NCI-H2196 (cell line): ENCODE results near the gene GPATCH3.
"Not testable (repeated sequence)": the region's sequence is repeated elsewhere in the genome, so short reads cannot be mapped to it uniquely, and the experiment has no call there.

ENCODE experiments used
- DNase-seq: peaks from one replicate; lab custom pipeline; 2025; ENCODE audit not compliant: unreplicated experiment; lab: John Stamatoyannopoulos, UW

Gene GPATCH3, protein sequence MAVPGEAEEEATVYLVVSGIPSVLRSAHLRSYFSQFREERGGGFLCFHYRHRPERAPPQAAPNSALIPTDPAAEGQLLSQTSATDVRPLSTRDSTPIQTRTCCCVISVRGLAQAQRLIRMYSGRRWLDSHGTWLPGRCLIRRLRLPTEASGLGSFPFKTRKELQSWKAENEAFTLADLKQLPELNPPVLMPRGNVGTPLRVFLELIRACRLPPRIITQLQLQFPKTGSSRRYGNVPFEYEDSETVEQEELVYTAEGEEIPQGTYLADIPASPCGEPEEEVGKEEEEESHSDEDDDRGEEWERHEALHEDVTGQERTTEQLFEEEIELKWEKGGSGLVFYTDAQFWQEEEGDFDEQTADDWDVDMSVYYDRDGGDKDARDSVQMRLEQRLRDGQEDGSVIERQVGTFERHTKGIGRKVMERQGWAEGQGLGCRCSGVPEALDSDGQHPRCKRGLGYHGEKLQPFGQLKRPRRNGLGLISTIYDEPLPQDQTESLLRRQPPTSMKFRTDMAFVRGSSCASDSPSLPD

DNA sequence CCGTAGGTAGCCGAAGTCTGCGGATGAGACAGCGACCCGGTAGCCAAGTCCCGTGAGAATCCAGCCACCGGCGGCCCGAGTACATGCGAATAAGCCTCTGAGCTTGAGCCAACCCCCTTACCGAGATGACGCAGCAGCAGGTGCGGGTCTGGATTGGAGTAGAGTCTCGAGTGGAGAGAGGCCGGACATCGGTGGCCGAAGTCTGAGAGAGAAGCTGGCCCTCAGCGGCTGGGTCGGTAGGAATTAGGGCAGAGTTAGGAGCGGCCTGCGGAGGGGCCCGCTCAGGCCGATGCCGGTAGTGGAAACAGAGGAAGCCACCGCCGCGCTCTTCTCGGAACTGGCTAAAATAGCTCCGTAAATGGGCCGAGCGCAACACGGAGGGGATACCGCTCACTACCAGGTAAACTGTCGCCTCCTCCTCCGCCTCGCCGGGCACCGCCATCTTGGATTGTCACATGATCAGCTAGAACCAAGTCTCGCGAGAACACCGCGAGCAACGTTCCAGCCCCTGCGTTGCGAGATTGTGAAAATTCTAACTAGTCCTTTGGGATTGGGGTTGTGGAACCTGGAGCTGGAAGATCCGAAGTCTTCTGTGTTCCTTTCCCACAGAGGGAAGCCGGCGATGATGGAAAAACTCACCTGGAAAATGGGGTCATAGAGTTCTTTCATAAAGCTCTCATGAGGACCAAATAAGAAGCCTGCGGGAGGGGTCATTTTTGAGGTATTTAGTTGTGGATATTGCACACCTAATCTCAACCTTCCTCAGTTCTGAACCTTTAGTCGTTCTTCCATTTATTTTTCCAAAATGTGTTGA lies at the start of gene GPATCH3:
TSS of gene GPATCH3 (minus strand) at position 467 of the 814 bp plus-strand sequence. CDS start at position 442, 25 bp downstream.
- DNase-seq, result peak; percentile 93

DNA sequence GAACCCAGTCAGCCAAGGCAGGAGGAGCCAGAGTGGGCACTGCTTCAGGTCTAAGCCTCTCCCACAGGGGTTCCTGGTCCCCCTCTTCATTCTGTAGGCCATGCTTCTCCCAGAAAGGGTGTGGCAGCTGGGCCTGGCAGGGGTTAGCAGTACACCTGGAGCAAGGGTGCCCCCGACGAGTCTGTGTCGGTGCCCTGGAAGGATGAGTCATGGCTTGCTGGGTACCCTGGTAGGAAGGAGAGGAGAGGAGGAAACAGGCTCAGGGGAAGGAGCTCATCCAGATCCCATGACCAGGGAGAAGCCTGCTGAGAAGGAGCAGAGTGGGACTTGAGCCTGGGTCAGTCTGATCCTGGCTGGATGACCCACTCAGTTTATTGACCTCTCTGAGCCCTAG lies 49.7 kb upstream of the GPATCH3 start:
- no peak for DNase-seq

DNA sequence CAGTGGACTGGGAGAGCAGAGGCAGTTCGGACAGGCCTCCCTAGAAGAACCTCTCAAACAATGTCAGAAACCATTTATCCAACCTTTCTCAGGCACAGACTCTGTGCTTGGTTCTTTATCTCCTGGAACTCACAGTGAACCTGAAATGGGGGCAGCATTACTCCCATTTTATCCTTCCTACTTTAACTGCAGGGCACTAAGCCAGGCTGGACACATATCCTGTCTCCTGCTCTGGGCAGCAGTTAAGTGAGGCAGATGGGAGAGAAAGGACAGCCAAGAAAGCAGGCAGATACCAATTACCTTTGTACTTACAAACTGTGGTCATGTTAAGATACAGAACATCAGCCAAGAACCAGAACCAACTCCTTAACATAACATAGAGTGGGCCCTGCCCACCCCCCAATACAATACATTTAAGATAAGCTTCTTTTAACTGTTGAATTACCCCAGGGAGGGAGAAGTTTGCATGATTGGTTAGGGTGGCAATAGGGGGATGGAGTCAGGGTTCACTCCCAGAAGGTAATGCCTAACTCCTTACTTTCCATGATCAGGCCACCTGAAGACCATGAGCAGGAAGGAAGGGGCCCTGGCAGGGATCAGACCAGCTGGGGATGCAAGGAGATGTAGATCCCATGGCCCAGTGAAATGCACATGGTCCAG lies 49.1 kb upstream of the GPATCH3 start:
- DNase-seq, result no peak

DNA sequence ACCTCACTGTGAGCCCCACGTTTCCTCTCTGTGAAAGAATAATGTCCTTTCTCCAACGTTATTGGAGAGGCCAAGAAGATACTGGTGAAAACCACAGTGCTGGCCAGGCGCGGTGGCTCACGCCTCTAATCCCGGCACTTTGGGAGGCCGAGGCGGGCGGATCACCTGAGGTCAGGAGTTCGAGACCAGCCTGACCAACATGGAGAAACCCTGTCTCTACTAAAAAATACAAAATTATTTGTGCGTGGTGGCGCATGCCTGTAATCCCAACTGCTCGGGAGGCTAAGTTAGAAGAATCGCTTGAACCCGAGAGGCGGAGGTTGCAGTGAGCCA lies 48.4 kb upstream of the GPATCH3 start:
- DNase-seq, result not testable (repeated sequence)

DNA sequence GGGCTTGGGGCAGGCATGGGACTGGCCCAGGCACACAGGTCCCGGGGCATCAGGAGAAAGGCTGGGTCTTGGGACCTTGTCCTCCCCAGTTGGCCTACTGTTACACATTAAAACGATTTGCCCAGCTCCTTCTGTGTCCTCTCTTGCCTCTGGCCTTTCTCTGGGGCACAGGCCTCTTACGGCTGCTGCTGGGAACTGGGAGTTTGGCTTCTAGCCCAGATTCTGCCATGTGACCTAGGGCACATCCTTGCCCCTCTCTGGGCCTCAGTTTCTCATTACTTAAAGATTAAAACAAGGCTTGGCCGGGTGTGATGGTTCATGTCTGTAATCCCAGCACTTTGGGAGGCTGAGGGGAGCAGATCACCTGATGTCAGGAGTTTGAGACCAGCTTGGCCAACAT lies 46.0 kb upstream of the GPATCH3 start:
- DNase-seq, result no peak

DNA sequence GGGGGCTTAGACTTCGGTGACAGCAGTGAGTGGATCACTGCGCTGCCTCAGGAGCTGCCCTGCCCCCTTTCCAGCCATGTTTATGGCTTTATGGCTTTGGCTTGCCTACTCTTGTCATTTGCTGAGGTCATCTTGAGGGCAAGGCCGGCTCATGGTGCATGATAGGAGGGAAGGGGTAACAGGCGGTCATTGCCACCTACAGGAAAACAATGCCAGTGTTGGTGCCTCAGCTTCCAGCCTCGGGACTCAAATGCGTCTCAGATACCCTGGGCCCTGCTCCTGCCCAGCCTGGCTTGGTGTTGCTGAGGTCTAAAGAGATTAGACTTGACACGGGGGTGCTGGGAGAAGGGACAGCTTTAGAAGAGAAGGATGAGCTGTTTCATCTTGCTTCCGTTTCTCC lies 45.5 kb upstream of the GPATCH3 start:
- DNase-seq, result no peak

DNA sequence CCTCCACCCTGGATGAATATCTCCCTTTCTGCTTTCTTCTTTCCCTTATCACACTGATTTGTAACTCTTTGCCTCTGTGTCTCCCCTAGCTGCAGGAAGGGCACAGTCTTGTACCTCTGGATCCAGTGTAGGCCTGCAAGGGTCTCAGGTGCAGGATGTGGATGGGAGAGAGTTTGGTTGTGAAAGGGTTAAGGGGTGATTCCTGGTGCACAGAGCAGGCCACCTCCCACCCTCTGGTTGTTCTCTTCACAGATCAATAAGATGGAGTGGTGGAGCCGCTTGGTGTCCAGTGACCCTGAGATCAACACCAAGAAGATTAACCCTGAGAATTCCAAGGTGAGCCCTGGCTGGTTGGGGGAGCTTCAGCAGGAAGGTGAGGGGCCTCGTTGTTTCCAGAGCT lies 44.9 kb upstream of the GPATCH3 start:
- no peak for DNase-seq

DNA sequence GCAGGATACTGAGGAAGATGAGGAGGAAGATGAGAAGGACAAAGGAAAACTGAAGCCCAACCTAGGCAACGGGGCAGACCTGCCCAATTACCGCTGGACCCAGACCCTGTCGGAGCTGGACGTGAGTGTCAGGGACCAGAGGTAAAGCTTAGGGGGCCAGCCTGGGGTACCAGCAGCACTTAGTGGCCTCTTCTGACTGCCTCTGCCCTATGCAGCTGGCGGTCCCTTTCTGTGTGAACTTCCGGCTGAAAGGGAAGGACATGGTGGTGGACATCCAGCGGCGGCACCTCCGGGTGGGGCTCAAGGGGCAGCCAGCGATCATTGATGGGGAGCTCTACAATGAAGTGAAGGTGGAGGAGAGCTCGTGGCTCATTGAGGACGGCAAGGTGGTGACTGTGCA lies 42.4 kb upstream of the GPATCH3 start:
- DNase-seq, result no peak

DNA sequence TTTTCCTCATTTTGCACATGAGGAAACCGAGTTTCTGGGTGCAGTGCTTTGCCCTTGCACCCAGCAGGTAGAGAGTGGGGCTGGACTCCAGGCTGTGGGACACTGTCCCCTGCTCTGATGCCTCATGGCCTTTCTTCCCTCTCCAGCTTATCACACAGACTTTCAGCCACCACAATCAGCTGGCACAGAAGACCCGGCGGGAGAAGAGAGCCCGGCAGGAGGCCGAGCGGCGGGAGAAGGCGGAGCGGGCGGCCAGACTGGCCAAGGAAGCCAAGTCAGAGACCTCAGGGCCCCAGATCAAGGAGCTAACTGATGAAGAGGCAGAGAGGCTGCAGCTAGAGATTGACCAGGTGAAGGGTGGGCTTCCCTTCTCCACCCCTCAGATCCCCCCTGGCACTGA lies 41.0 kb upstream of the GPATCH3 start:
- no peak for DNase-seq

DNA sequence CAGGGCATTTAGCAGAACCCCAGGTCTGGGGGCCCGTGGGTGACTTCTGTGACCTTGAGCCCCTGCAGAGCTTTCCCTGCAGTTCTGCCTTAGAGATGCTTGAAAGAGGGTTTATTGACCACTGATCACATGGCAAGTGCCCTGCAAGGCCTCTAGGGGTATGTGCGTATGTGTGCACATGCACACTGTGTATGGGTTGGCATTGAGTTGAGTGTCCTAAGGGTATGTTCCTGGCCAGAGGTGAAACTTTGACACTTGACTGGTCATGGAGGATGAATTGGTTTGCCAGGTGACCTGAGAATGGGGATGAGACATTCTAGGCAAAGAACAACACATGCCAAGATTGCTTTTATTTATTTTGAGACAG lies 38.4 kb upstream of the GPATCH3 start:
- DNase-seq, result no peak

DNA sequence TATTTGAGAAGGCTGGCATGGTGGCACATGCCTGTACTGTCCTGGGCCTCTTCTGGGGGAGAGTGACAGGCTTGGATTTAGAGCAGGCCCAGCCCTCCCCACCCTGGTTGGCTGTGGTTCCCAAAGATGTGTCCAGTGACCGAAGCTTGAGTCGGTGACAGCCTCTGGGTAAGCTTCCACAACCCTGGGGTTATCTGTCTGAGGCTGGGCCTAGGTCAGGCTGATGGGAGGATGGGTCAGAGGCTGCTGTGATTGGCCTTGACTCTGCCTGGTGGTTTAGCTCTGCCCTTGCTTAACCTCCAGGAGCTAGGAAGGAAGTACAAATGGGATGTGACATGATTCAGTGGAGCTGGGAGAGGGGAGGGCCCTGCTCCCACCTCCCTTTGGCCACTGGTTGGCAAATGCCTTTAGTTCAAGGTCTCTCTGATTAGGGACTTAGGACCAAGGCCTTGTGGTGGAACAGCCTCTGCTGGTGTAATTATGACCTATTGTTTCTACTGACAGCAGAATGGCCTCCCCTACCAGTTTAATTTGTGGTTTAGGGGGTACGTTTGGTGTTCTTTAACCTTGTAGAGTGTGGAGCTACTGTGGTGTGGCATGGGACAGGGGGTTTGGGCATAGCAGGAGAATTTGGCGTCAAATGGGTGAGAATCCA lies 37.9 kb upstream of the GPATCH3 start:
- DNase-seq, result no peak

DNA sequence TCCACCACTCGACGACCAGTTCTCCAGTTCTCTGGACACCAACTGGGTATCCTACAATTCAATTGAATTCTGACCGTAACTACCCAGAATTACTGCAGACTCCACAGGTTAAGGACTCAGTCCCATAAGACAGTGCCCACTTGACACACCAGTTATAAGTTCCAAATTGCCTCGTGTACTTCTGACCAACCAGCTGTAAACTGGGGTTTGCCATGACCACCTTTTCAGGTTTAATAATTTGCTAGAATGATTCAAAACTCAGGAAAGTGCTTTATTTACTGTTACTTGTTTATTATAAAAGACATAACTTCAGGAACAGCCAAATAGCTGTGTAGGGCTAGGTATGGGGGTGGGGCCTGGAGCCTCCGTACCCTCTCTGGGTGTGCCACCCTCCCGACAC lies 36.6 kb upstream of the GPATCH3 start:
- no peak for DNase-seq

DNA sequence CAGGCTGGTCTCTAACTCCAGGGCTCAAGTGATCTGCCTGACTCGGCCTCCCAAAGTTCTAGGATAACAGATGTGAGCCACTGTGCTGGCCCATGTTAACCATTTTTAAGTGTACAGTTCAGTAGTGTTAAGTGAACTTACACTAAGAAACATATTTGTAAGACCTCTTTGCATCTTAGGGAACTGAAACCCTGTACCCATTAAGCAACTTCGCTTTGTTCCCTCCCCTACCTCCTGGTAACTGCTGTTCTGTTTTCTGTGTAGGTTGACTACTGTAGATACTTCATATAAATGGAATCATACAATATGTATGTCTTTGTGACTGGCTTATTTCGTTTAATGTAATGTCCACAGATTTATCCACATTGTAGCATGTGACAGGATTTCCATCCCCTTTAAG lies 32.3 kb upstream of the GPATCH3 start:
- DNase-seq, result no peak

DNA sequence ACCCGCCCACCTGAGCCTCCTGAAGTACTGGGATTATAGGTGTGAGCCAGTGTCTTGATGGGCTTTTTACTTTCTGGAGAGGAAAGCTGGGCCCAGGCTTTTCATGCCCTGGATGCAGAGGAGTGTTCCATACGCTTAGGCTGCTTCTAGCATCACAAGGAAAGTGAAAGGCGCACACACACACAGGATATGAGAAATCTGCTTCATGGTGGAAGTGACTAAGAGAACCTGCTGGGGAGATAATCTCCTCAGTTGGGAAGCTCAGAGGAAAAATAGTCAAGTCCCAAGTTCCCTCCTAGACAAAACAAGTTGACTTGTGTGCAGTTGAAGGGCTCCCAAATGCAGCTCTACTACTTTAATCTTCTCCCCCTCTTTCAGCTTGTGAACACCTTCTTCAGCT lies 23.4 kb upstream of the GPATCH3 start:
- DNase-seq, result no peak

DNA sequence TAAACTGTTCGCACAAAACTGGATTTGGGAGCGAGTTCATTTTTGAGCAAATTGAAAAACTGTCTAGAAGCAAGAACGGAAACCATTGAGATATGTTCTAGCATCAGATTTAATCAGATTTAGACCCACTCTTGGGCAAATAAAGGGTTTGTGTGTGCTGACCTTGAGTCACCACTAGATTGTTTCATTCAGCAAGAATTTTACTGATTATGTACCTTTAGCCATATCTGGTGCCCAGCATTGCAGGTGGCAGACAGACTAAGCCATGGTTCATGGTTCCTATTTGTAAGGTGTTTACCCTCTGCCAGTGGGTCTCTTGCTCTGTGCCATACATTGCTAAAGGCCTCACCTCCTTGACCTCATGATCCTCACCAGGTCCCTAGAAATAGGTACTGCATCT lies 22.6 kb upstream of the GPATCH3 start:
- no peak for DNase-seq

DNA sequence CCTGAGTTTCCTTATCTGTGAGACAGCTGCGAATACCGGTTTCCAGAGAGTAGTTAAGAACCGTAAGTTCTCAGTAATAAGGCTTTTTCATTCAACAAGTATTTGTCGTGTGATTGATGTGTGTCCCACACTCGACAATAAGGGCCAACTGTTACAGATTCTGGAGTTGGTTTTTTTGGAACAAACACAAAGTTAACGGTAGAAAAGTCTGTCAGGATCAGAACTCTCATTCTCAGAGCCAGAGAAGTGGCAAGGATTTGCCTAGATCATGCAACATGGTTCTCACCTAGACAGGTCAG lies 22.1 kb upstream of the GPATCH3 start:
- no peak for DNase-seq

DNA sequence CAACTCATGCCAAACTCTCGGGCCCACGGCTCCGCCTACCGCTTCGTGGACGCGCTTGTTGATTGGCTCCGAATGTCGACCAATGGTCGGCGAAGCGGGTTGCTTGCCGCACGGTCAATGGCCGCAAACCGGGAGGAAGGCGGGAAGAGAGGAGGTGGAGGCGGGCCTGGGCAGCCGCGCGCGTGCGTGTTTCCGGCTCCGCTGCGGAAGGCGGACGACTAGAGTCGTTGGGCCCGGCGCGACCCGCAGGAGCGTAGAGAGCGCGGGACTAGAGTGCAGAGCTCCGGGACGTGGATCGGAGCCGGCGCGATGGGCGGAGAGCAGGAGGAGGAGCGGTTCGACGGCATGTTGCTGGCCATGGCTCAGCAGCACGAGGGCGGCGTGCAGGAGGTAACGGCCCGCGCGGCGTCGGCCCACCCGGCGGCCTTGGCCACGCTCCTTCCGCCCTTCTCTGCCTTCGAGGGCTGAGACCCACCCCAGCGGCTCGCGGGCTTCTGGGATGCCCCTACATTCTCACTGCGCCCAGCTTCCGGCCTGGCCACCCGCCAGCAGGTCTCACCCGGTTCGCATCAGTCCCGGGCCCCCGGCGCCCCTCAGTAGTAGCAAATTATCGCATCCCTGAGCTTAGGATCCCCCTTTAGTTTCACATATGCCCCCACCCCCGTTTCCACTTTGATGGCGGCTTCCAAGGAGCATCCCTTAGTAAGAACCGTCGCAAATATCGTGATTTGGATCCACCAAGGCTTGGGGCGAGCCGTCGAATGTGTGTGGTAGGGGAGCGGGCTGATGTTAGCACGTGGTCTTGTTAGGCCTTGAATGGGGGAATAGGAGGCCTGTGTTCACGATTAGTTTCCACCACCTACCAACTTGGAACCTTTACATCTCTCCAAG lies 21.5 kb upstream of the GPATCH3 start, which contains the start of gene NUDC:
TSS of gene NUDC (plus strand) at position 204 of the 891 bp plus-strand sequence. CDS start at position 310, 106 bp downstream.
- peak; percentile 99 for DNase-seq

DNA sequence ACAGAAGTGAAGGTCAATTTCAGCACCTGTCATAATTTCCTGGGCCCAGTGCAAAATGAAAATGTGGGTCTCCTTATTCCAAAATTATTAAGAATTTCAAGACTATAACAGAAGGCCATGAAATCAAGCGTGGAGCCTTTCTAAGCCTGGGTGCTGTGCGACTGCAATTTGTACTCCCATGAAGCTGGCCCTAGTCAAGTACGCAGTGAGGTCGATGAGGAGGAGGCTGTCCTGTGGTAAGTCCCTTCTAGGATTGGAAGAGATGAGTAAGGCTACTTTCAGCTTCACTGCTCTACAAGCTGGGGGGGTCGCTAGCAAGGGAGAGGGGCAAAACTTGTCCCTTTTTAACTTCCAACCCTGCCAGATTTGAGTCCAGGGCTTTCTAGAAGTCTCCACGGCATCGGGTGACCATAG lies 20.9 kb upstream of the GPATCH3 start:
- DNase-seq, result no peak

DNA sequence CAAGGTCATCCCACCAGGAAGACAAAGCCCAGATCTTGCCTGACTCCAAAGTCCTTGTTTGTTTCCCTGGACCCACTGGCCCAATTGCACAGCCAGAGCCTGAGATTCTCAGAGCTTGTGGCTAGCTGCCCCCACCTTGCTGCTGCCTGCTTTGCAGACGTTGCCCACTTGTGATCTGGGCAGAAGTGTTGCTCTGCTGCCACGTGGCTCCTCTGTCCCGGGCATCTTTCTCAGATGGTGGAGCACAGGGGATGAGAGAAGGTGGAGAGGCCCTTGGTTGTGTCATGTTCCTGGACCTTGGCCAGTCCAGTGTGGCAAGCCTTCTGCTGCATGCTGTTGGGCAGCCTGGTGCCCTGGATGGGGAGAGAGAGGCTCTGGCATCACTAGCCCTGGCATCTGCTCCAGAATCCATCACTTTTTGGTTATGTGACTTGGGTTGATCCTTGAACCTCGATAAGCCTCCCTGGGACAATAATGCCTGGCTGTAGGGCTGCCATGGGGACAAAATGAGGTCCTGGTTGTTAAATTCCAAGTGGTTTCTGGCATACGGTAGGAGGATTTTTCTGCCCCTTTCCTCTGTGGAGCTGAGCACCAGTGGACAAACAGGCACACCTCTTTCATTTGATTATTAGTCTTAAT lies 15.1 kb upstream of the GPATCH3 start:
- DNase-seq, result peak; percentile 74
